GM12878 (cell line): ENCODE results near the gene TULP4. TPM values are rescaled to one million over a fixed set of nuclear protein-coding genes. Genes with fewer than 3 reads are reported as not detected.

Experiments used
- ATAC-seq: fragments of 200-7000 bp; cut with Tn5 transposase; 3 replicates; pipeline ENCODE4 v1.9.1; 2020; ENCODE audit warnings: mild to moderate bottlenecking, moderate library complexity
- BruUV-seq: library from RNA; stranded (reverse); fragments of 400-500 nt; replicated peaks from 2 replicates; lab custom pipeline; 2021; lab: Mats Ljungman, UMichigan
- CTCF ChIA-PET: fragments of 300-600 bp; sonication (Branson Sonifier 250); formaldehyde crosslinking; extraction: SDS; loops from one replicate; lab custom pipeline; 2021; ENCODE audit warnings: inconsistent platforms; lab: Yijun Ruan, JAX
- POLR2A ChIA-PET: fragments of 350-600 bp; formaldehyde crosslinking; extraction: SDS; loops from one replicate; lab custom pipeline; 2021; ENCODE audit warnings: inconsistent platforms; lab: Charles Lee
- RAD21 ChIA-PET: fragments of 300-600 bp; sonication (Branson Sonifier 250); formaldehyde crosslinking; loops from one replicate; lab custom pipeline; 2023; ENCODE audit warnings: antibody characterized with exemption; ENCODE audit not compliant: unreplicated experiment; lab: Charles Lee
- SMC1A ChIA-PET: fragments of 300-600 bp; sonication (Branson Sonifier 250); formaldehyde crosslinking; loops from one replicate; lab custom pipeline; 2023; ENCODE audit not compliant: unreplicated experiment, uncharacterized antibody; lab: Charles Lee
- DNase-seq: peaks from one replicate; pipeline ENCODE4 v3.0.0-alpha.2; 2011; ENCODE audit warnings: low read depth, low spot score
- FAIRE-seq: peaks from 3 replicates; lab custom pipeline; 2011; peaks lifted over from hg19 to GRCh38; lab: Jason Lieb, UNC
- H2AFZ ChIP-seq: 2 replicates; pipeline ENCODE4 v1.6.0; 2011; ENCODE audit warnings: low read depth, low read length, control low read depth; ENCODE audit not compliant: control insufficient read depth
- H3K27ac ChIP-seq: 2 replicates; pipeline ENCODE4 v1.5.1; 2011; ENCODE audit warnings: control low read depth; ENCODE audit not compliant: control insufficient read depth, insufficient read depth
- H3K27me3 ChIP-seq, 2 experiments: replicated peaks in 1 of 2; 2 replicates each; pipeline versions ENCODE4 v1.6.0 to v1.6.1; 2011; ENCODE audit warnings: low read length in 1 of 2; ENCODE audit not compliant: control insufficient read depth in 2 of 2, insufficient read depth in 2 of 2
- H3K36me3 ChIP-seq, 2 experiments: 2 replicates each; pipeline ENCODE4 v1.5.1; 2011; ENCODE audit warnings: low read length in 1 of 2; ENCODE audit not compliant: control insufficient read depth in 2 of 2, insufficient read depth in 2 of 2
- H3K4me1 ChIP-seq: 2 replicates; pipeline ENCODE4 v1.6.1; 2011; ENCODE audit warnings: mild to moderate bottlenecking, low read length, moderate library complexity, mixed read lengths; ENCODE audit not compliant: control insufficient read depth, insufficient read depth
- H3K4me2 ChIP-seq: 2 replicates; pipeline ENCODE4 v1.6.0; 2011; ENCODE audit warnings: control low read depth; ENCODE audit not compliant: control insufficient read depth, insufficient read depth
- H3K4me3 ChIP-seq: fragments of 200-600 bp; sonication (generic); 2 replicates; pipeline ENCODE4 v1.5.1; 2016
- H3K79me2 ChIP-seq: 2 replicates; pipeline ENCODE4 v1.6.0; 2011; ENCODE audit warnings: low read length; ENCODE audit not compliant: control insufficient read depth, insufficient read depth
- H3K9ac ChIP-seq: 2 replicates; pipeline ENCODE4 v1.8.0; 2011; ENCODE audit warnings: low read length, control low read depth, mixed read lengths; ENCODE audit not compliant: control insufficient read depth, insufficient read depth
- H3K9me3 ChIP-seq: replicated peaks from 3 replicates; pipeline ENCODE4 v1.5.1; 2011; ENCODE audit warnings: mild to moderate bottlenecking, low read length; ENCODE audit not compliant: control insufficient read depth, insufficient read depth
- H4K20me1 ChIP-seq: 2 replicates; pipeline ENCODE4 v1.6.0; 2011; ENCODE audit not compliant: control insufficient read depth, insufficient read depth
- CBX3 ChIP-seq: fragments of 200-600 bp; sonication (generic); IDR thresholded peaks from 2 replicates; pipeline ENCODE4 v1.6.1; 2016; ENCODE audit warnings: low read depth, borderline replicate concordance
- EED ChIP-seq: sonication (generic); IDR thresholded peaks from 2 replicates; pipeline ENCODE4 v1.6.1; 2016; ENCODE audit warnings: antibody characterized with exemption, low read depth
- EGR1 ChIP-seq, 2 experiments: IDR thresholded peaks; 1 replicate in 1 of 2; 2 replicates in 1 of 2; pipeline ENCODE4 v1.6.1; 2011 to 2012; ENCODE audit warnings: low read depth in 2 of 2, low read length in 2 of 2, borderline replicate concordance in 1 of 2, mild to moderate bottlenecking in 1 of 2, moderate library complexity in 1 of 2
- FOS ChIP-seq: IDR thresholded peaks from 3 replicates; pipeline ENCODE4 v1.6.1; 2011; ENCODE audit warnings: borderline replicate concordance; ENCODE audit not compliant: insufficient read length; ENCODE audit errors: extremely low read depth
- IKZF1 ChIP-seq: fragments of 450-650 bp; conservative IDR thresholded peaks from 2 replicates; pipeline ENCODE4 v1.6.1; 2017; ENCODE audit warnings: antibody characterized with exemption, mild to moderate bottlenecking
- KAT2A ChIP-seq: conservative IDR thresholded peaks from 2 replicates; pipeline ENCODE4 v1.6.1; 2011; ENCODE audit warnings: low read depth, low read length; ENCODE audit not compliant: control insufficient read depth
- KDM1A ChIP-seq: fragments of 200-600 bp; sonication (generic); IDR thresholded peaks from 2 replicates; pipeline ENCODE4 v1.6.1; 2016; ENCODE audit warnings: borderline replicate concordance
- MYB ChIP-seq: fragments of 150-350 bp; IDR thresholded peaks from 2 replicates; pipeline ENCODE4 v1.6.1; 2014; ENCODE audit warnings: mild to moderate bottlenecking, low read depth, low read length, borderline replicate concordance
- POLR2AphosphoS2 ChIP-seq: IDR thresholded peaks from 2 replicates; pipeline ENCODE4 v1.6.1; 2011; ENCODE audit warnings: low read depth, mild to moderate bottlenecking, low read length, improper control_type of control experiment, moderate library complexity
- POU2F2 ChIP-seq: IDR thresholded peaks from 3 replicates; pipeline ENCODE4 v1.6.1; 2011; ENCODE audit warnings: low read depth, mild to moderate bottlenecking, low read length, borderline replicate concordance
- TARDBP ChIP-seq: IDR thresholded peaks from 2 replicates; pipeline ENCODE4 v1.6.1; 2016; ENCODE audit warnings: borderline replicate concordance
- WGBS: methylation state at CpG from one replicate; pipeline ENCODE4 v1.1.6; 2016; ENCODE audit warnings: low lambda C conversion rate; ENCODE audit not compliant: insufficient replicate concordance, insufficient coverage; ENCODE audit errors: missing lambda C conversion rate; 5-methylcytosine and 5-hydroxymethylcytosine counted together
- in situ Hi-C: fragments of 300-500 bp; cut with MboI; formaldehyde crosslinking; loops from 9 replicates; pipeline ENCODE4 v1.14.3; 2018; ENCODE audit warnings: mixed read lengths
- intact Hi-C: fragments of 100-400 bp; cut with micrococcal nuclease; formaldehyde crosslinking; loops from one replicate; pipeline ENCODE4 v1.14.2; 2022; ENCODE audit not compliant: unreplicated experiment
- polyA plus RNA-seq, 11 experiments: library from polyadenylated mRNA; depleted of rRNA in 4 of 11; unstranded in 6 of 11; stranded (reverse) in 5 of 11; fragments of >200 nt; fragmentation: Nextera tagmentation in 4 of 11; fragmentation: Illumina TruSeq in 1 of 11; extraction: Ambion mirVana in 4 of 11; extraction: Trizol in 1 of 11; gene quantifications; 1 replicate in 1 of 11; 2 replicates in 10 of 11; pipeline versions ENCODE4 v1.2.1 to v1.2.3, GENCODE V29; 2011 to 2016; ENCODE audit warnings: inconsistent platforms in 2 of 11, missing spikeins in 2 of 11, low read depth in 1 of 11
- total RNA-seq, 4 experiments: library from RNA; depleted of rRNA in 3 of 4; stranded (reverse); fragments of >200 nt in 3 of 4; fragmentation: Illumina TruSeq in 1 of 4; extraction: Trizol in 1 of 4; gene quantifications; 2 replicates each; pipeline versions ENCODE4 v1.2.1 to v1.2.3, GENCODE V29; 2013 to 2021
- TF ChIP-seq, protein P1 (sequence below): fragments of 450-650 bp; IDR thresholded peaks from 2 replicates; pipeline ENCODE4 v1.6.1; 2017; ENCODE audit warnings: borderline replicate concordance
- TF ChIP-seq, protein P2 (sequence below): fragments of 450-650 bp; IDR thresholded peaks from 2 replicates; pipeline ENCODE4 v1.6.1; 2014; ENCODE audit warnings: mild to moderate bottlenecking
- TF ChIP-seq, protein P3 (sequence below): IDR thresholded peaks from 2 replicates; pipeline ENCODE4 v1.6.1; 2011; ENCODE audit warnings: borderline replicate concordance, low read depth, mild to moderate bottlenecking, moderate library complexity, low read length; ENCODE audit not compliant: insufficient read depth, poor library complexity, severe bottlenecking
- TF ChIP-seq, protein P4 (sequence below): fragments of 150-350 bp; IDR thresholded peaks from 2 replicates; pipeline ENCODE4 v1.6.1; 2014; ENCODE audit warnings: mild to moderate bottlenecking, low read depth, low read length

Gene TULP4
- total and polyA plus RNA-seq, 10 of the 15 experiments (the other 5 are each of a cell fraction or from before 2014, with no cell fraction given), result 0.73 to 31.8 (median 14.0) TPM

DNA sequence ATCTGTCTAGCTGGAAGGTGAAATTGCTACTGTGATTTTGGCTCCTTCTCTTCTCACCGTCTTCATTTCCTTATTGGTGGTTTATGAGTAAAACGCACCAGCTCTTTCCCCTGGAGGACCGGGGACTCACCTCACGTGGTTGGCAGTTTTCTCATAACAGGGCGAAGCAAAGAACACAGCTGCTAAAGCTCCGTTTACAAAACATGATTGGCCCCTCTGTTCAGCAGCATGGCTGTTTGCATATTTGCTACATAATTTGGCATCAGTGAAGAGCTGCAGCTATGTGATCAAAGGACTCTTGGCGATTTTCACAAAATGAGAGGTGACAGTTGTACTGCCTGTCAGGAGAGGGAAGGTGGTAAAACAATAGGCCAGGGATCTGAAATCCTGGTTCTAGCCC is 227.1 kb downstream of the TULP4 start:
- Histone ChIP-seq H3K27me3 (peaks cover 0 to 6% of the 10 kb centered on the region in 2 experiments; a peak in 2 of 4 replicates), H3K4me3 (no peak overlapping the region), H3K79me2 (no peaks in the 10 kb centered on the region), H3K9me3 (no peaks in the 10 kb centered on the region; the same call in 2 of the 3 replicates), H3K4me2 (no peak overlapping the region), H3K9ac (no peak overlapping the region), H2AFZ (no peak overlapping the region), H3K4me1 (no peaks in the 10 kb centered on the region), H4K20me1 (no peaks in the 10 kb centered on the region; the same call in 1 of the 2 replicates), H3K27ac (no peak overlapping the region), H3K36me3 (no peaks in the 10 kb centered on the region)
- FAIRE-seq, result no peak
- WGBS, result 25% methylated on average over 7 of the region's 7 CpGs
- intact Hi-C loops, result no loop called here
- DNase-seq, result no peak
- no peak for ATAC-seq
- BruUV-seq, result no TSS peak
- ChIA-PET SMC1A (interaction anchor here (0.9 to 1.2 kb wide), 3 partner anchors 16 to 419 kb away, joined by 3 read pairs; no protein-coding TSS in a partner anchor), RAD21 (interaction anchor here (0.7 kb wide), 1 partner anchor 325 kb away, joined by 3 read pairs; no protein-coding TSS in a partner anchor), CTCF (interaction anchor here (0.8 kb wide), 1 partner anchor 21 kb away, joined by 4 read pairs; no protein-coding TSS in a partner anchor), POLR2A (interaction anchor here (0.9 kb wide), 1 partner anchor 17 kb away, joined by 5 read pairs; no protein-coding TSS in a partner anchor)
- in situ Hi-C loops, result no loop called here
- TF ChIP-seq KDM1A (no peak), TARDBP (no peak), POLR2AphosphoS2 (no peak), POU2F2 (no peak), MYB (no peak), EED (no peak), KAT2A (no peak), EGR1 (IDR thresholded peaks at IDR 0.05; ENCODE audit: borderline replicate concordance in 1 of 2, low read depth in 2 of 2, low read length in 2 of 2) (no peak), CBX3 (no peak), FOS (no peak), IKZF1 (no peak)
- TF ChIP-seq, protein P1, sequence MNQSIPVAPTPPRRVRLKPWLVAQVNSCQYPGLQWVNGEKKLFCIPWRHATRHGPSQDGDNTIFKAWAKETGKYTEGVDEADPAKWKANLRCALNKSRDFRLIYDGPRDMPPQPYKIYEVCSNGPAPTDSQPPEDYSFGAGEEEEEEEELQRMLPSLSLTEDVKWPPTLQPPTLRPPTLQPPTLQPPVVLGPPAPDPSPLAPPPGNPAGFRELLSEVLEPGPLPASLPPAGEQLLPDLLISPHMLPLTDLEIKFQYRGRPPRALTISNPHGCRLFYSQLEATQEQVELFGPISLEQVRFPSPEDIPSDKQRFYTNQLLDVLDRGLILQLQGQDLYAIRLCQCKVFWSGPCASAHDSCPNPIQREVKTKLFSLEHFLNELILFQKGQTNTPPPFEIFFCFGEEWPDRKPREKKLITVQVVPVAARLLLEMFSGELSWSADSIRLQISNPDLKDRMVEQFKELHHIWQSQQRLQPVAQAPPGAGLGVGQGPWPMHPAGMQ, result no peak
- TF ChIP-seq, protein P2, sequence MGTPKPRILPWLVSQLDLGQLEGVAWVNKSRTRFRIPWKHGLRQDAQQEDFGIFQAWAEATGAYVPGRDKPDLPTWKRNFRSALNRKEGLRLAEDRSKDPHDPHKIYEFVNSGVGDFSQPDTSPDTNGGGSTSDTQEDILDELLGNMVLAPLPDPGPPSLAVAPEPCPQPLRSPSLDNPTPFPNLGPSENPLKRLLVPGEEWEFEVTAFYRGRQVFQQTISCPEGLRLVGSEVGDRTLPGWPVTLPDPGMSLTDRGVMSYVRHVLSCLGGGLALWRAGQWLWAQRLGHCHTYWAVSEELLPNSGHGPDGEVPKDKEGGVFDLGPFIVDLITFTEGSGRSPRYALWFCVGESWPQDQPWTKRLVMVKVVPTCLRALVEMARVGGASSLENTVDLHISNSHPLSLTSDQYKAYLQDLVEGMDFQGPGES, result no peak
- TF ChIP-seq, protein P3, sequence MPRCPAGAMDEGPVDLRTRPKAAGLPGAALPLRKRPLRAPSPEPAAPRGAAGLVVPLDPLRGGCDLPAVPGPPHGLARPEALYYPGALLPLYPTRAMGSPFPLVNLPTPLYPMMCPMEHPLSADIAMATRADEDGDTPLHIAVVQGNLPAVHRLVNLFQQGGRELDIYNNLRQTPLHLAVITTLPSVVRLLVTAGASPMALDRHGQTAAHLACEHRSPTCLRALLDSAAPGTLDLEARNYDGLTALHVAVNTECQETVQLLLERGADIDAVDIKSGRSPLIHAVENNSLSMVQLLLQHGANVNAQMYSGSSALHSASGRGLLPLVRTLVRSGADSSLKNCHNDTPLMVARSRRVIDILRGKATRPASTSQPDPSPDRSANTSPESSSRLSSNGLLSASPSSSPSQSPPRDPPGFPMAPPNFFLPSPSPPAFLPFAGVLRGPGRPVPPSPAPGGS, result no peak
- TF ChIP-seq, protein P4, sequence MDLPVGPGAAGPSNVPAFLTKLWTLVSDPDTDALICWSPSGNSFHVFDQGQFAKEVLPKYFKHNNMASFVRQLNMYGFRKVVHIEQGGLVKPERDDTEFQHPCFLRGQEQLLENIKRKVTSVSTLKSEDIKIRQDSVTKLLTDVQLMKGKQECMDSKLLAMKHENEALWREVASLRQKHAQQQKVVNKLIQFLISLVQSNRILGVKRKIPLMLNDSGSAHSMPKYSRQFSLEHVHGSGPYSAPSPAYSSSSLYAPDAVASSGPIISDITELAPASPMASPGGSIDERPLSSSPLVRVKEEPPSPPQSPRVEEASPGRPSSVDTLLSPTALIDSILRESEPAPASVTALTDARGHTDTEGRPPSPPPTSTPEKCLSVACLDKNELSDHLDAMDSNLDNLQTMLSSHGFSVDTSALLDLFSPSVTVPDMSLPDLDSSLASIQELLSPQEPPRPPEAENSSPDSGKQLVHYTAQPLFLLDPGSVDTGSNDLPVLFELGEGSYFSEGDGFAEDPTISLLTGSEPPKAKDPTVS, result no peak
